ENCODE data around the gene DNTT.

DNTT gene

GRCh38 chr10:96352027-96352426, 47.8 kb downstream of the DNTT start:
- no peak for DNase-seq

GRCh38 chr10:96352582-96352981, 48.3 kb downstream of the DNTT start:
- no peak for DNase-seq

GRCh38 chr10:96357038-96357620, 52.9 kb downstream of the DNTT start:
- no peak for DNase-seq

GRCh38 chr10:96358851-96359540, 54.8 kb downstream of the DNTT start, which contains the start of gene OPALIN:
Gene OPALIN, minus strand, starts transcription at chr10:96359002. Its CDS starts 106 bp downstream, at chr10:96358896.
- DNase-seq, result no peak

- no peak for DNase-seq
These were observed 55.4 kb downstream of the DNTT start for GRCh38 chr10:96359616-96360015.

GRCh38 chr10:96360331-96360730, 56.1 kb downstream of the DNTT start:
- no peak for DNase-seq

GRCh38 chr10:96360766-96361165, 56.5 kb downstream of the DNTT start:
- DNase-seq, result no peak

- no peak for DNase-seq
These were observed 61.3 kb downstream of the DNTT start for GRCh38 chr10:96365571-96365970.

GRCh38 chr10:96366508-96366907, 62.3 kb downstream of the DNTT start:
- no peak for DNase-seq

- DNase-seq, result no peak
These were observed 63.2 kb downstream of the DNTT start for GRCh38 chr10:96367470-96367869.

- no peak for DNase-seq
These were observed 64.7 kb downstream of the DNTT start for GRCh38 chr10:96368971-96369370.

- no peak for DNase-seq
These were observed 65.8 kb downstream of the DNTT start for GRCh38 chr10:96369890-96370583.

GRCh38 chr10:96370584-96371157, 66.4 kb downstream of the DNTT start:
- peak; percentile 7 for DNase-seq

GRCh38 chr10:96371356-96371755, 67.1 kb downstream of the DNTT start:
- DNase-seq, result no peak

GRCh38 chr10:96374004-96374403, 69.8 kb downstream of the DNTT start:
- DNase-seq, result no peak

- DNase-seq, result no peak
These were observed 70.4 kb downstream of the DNTT start for GRCh38 chr10:96374639-96374984.

GRCh38 chr10:96374985-96375830, 71.0 kb downstream of the DNTT start:
- DNase-seq, result peak; percentile 60

- DNase-seq, result no peak
These were observed 72.2 kb downstream of the DNTT start for GRCh38 chr10:96376483-96376882.

- no peak for DNase-seq
These were observed 73.6 kb downstream of the DNTT start for GRCh38 chr10:96377816-96378294.

- DNase-seq, result no peak
These were observed 74.5 kb downstream of the DNTT start for GRCh38 chr10:96378741-96379140.

- no peak for DNase-seq
These were observed 75.5 kb downstream of the DNTT start for GRCh38 chr10:96379758-96380157.

GRCh38 chr10:96380821-96381220, 76.6 kb downstream of the DNTT start:
- DNase-seq, result no peak

GRCh38 chr10:96384506-96384905, 80.3 kb downstream of the DNTT start:
- no peak for DNase-seq

Data from GF-D8 (cell line).